Activated gamma-delta T cell treated with Interleukin-2 at 50 U/mL for 16 hours (primary cell): Measurements from ENCODE around the gene STOM.

Experiments used
- DNase-seq: peaks from one replicate; pipeline ENCODE4 v3.0.0-alpha.2; 2020

Gene STOM

DNA sequence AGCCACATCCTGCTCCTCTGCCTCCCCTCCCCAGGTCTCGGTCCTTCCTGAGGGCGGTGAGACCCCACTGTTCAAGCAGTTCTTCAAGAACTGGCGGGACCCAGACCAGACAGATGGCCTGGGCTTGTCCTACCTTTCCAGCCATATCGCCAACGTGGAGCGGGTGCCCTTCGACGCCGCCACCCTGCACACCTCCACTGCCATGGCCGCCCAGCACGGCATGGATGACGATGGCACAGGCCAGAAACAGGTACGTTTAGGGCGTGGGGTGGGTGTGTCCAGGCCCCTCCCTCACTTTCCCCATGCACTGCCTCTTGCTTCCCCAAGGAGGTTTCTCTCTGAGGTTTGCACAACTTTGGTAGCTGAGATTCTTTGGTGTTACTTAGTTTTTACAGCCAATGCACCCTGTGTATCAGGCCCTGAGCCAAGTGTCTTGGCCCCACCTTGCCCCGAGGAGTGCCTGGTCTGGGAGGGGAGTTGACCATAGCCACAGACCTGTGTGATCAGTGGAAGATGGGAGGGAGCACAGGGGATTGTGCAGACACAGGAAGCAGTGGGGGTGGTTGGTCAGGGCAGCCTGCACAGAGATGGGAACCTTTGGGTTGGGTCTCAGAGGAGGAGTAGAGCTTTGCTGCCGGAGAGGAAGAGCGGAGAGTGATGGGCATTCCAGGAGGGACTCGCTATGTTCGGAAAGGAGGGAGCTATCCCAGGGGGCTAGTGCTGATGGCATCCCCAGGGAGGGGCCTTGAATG lies 51.2 kb downstream of the STOM start:
- DNase-seq: no peak

DNA sequence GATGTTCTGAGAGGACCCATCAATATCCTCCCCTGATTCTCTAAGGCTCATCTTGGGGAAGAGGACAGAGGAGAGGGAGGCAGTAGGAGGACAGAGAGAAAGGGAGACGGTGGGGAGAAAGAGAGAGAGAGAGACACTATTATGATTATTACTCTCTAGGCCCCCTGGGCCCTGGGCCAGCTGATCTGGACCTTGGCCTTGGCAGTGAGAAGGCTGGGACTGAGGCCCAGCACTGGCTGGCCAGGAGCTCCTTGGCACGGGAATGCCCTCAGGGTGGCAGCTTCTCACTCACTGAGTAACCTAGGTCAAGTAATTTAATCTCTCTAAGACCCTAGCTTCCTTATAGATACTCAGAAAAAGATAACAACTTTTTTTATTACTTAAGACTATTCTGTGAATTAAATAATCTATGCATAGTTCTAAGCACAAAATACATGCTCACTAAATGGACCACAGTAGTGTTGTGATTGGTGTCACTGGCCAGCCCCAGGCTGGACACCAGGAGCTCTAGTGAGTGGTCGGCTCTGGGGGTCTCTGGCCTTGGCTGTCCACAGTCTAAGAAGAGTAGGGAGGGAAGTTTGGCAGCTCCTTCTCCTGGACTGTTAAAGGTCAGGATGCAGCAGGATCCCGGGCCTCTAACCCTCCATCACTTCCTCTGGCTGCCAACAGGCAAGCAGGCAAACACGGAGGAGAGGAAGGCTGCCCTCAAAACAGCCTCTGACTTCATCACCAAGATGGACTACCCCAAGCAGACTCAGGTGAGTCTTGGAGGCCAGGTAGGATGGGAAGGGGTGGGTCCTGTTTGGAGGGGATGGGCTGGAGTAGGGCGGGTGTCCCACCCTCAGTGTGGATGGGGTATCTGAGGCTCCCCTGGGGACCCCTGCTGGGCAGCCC lies 52.1 kb downstream of the STOM start:
- DNase-seq: no peak

DNA sequence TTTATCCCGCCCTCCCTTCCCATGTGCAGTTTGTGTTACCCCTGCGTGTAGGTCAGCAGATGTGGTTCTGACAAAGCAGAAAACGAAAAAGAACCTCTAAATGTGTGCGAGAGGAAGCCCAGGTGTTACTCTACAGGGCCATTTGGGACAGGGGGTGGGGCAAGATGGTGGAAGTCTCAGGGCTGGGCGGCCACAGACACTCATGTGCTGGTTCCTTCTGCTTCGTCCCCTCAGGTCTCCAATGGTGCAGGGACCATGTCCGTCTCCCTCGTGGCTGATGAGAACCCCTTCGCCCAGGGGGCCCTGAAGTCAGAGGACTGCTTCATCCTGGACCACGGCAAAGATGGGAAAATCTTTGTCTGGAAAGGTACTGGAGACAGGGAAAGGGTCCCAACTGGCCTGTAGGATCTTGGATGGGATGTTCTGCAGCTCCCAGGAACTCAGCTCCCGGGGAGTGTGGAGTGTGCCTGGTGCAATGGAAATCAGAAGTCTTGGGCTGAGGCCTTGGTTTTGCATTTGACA lies 53.1 kb downstream of the STOM start:
- DNase-seq: no peak

DNA sequence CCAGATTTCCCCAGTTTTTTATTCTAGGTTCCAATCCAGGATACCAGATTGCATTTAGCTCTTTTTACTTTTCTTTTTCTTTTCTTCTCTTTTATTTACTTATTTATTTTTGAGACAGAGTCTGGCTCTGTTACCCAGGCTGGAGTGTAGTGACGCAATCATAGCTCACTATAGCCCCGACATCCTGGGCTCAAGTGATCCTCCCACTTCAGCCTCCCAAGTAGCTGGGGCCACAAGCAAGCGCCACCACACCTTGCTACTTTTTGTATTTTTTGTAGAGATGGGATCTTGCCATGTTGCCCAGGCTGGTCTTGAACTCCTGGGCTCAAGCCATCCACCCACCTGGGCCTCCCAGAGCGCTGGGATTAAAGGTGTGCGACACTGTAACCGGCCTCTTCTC lies 53.7 kb downstream of the STOM start:
- DNase-seq: no peak

DNA sequence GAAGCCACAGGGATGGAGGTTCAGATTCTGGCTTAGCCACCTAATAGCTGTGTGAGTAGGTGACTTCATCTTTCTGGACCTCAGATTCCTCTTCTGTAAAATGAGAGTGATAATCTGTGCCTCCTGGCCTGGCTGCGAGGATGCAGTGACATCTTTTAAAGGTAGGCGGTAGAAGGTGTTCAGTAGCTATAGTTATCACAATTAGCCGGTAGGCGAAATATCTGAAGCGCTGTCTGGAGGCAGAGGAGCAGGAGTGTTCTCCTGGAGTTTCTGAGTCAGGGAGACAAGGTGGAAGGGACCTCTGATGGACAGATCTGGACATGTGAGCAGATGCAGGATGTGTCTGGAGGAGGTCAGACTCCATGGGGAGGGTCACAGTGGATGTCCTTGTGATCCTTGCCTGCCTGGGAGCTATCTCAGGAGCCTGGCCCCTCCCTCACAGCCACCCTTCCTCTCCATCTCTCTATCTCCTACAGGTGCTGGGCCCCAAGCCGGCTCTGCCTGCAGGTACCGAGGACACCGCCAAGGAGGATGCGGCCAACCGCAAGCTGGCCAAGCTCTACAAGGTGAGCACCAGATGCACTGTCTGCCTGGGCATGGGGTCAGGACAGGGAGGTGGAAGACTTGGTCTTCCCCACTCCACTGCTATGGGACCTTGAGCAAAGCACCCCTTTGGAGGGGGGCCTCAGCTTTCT lies 56.4 kb downstream of the STOM start:
- DNase-seq: no peak

DNA sequence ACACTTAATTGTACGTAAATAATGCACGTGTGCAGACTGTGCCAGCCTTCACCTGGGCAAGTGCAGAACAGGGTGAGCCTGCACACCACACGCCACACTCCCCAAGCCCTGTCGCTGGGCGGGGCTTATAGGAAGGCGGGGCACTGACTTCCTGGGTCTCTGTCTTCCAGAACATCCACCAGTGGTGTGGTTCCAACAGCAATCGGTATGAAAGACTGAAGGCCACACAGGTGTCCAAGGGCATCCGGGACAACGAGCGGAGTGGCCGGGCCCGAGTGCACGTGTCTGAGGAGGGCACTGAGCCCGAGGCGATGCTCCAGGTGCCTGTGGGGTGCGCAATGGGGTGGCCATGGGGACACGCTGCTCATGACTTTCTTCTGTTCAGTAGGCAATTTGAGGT lies 57.9 kb downstream of the STOM start:
- no peak for DNase-seq

DNA sequence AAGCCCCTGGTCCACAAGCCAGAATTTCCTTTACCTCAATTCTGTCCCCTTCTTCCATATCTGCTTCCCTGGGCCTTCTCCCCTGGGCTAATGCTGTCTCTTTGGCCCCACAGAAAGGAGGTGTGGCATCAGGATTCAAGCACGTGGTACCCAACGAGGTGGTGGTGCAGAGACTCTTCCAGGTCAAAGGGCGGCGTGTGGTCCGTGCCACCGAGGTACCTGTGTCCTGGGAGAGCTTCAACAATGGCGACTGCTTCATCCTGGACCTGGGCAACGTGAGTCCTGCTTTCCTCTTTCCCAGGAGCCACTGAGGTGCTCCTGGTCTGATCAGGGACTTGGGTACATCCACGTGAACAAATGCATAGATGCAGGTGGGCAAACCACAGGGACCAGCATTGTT lies 59.5 kb downstream of the STOM start:
- no peak for DNase-seq

DNA sequence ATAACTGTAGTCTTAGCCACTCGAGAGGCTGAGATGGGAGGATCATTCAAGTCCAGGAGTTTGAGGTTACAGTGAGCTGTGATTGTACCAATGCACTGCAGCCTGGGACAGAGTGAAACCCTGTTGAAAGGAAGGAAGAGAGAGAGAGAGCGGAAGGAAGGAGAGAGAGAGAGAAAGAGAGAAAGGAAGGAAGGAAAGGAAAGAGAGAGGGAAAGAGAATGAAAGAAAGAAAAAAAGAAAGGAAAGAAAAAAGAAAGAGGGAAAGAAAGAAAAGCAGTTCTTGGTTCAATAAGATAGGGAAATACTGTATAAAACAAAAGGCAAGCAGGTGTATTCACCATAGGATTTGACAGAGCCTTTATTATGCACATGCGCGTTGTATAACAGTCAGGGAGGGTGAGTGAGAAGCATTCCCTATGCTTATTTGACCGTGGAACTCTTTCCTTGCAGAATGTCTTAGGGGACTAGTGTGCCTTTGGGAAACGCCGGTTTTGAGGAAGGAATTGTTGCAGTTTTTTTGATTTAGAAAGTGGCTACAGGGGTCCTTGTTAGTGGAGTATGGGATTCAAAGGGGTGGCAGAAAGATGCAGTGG lies 60.1 kb downstream of the STOM start:
- no peak for DNase-seq

DNA sequence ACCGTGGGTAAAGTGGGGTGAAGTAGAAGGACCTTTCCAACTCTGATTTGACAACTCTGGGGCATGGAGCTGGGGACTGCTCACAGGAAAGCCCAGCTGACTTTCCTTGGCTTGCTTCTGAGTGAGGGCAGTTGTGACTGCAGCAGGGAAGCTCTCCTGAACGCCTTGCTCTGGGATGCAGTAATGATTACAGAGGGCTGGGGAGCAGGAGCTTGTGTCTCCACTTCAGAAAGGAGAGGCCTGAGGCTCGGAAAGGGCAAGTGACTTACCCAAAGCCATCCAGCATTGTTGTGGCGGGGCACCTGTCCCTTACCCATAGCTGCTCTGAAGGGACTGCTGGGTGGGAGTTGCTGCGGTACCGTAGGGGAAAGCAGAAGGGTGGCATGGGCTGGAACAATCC lies 60.9 kb downstream of the STOM start:
- no peak for DNase-seq

DNA sequence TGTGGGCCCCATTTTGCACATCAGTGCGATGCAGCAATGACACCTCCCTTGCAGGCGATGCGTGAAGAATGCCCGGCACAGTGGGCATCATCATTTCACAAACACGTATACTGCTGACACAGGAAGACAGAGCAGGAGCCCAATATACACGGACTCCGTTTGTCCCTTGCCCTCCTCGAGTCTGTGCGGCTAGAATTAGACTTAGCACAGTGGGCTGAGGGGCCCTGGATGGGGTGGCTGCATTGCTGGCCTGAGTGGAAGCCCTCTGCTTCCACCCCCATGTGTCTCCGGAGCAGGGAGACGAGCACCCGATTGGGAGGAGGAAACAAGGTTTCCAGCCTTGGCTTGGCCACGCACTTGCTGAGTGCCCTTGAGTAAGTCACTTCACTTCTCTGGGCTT lies 61.3 kb downstream of the STOM start:
- no peak for DNase-seq

DNA sequence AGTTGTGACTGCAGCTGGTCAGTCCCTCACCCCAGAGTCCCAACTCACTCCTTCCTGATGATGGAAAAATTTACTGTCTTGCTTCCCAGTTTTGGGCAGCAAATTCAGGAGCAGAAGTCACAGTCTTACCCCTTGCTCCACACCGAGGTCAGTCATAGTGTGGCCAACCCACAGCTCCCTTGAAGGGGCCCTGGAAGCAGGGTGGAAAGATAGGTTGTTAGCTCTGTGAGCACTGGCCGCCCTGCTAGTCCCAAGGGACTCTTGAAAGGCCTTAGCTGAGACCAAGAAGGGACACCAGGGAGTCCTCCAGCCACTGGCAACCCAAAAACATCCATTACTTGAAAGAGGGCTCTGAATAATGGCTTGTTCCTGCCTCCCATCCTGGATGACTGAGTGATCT lies 62.1 kb downstream of the STOM start:
- DNase-seq: no peak

DNA sequence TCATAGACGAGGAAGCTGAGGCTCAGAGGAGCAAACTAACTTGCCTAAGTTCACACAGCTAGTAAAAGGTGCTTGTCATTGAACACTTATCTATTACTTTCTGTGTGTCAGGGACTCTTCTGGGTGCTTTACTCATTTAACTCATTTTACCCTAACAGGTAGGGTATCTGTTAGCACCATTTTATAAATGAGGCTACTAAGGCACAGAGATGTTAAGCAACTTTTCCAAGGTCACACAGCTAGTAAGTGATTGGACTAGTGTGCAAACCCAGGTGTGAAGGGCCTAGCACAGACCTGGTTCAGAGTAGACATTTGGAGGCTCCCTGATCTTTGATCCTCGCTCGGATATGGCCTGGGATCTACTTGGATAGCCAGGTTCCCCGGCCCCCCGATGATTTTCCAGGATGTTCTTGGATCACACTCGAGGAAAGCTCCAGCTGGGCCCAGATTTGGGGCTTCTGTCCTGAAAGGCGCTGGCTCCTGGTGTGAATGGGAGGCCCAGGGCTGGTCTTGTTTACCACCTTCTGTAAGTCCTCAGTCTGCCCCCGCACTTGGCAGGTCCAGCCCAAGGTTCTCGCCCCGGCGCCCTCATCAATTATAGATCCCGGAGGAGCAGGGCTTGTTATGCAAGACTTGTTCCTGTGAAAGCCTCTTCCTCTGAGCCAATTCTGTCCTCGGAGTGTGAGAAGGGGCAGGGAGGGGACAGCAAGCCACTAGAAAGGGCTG lies 64.6 kb downstream of the STOM start:
- DNase-seq: no peak

DNA sequence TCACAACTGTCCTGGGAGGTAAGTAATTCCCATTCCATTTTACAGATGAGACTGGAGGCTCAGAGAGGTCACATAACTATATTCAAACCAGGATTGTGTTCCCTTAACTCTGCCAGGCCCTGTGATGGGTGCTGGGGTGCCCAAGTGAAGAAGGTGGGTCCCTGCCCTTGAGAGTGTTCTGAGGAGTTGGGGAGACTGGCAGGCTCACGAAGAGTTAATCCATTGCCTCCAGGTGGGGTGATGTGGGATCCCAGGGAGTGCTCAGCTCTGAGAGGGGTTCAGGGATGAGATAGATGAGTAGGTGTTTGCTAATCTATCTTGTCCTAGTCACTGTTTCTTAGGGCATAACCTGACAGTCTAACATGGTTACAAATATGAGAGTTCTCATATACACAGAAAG lies 65.3 kb downstream of the STOM start:
- DNase-seq: no peak

DNA sequence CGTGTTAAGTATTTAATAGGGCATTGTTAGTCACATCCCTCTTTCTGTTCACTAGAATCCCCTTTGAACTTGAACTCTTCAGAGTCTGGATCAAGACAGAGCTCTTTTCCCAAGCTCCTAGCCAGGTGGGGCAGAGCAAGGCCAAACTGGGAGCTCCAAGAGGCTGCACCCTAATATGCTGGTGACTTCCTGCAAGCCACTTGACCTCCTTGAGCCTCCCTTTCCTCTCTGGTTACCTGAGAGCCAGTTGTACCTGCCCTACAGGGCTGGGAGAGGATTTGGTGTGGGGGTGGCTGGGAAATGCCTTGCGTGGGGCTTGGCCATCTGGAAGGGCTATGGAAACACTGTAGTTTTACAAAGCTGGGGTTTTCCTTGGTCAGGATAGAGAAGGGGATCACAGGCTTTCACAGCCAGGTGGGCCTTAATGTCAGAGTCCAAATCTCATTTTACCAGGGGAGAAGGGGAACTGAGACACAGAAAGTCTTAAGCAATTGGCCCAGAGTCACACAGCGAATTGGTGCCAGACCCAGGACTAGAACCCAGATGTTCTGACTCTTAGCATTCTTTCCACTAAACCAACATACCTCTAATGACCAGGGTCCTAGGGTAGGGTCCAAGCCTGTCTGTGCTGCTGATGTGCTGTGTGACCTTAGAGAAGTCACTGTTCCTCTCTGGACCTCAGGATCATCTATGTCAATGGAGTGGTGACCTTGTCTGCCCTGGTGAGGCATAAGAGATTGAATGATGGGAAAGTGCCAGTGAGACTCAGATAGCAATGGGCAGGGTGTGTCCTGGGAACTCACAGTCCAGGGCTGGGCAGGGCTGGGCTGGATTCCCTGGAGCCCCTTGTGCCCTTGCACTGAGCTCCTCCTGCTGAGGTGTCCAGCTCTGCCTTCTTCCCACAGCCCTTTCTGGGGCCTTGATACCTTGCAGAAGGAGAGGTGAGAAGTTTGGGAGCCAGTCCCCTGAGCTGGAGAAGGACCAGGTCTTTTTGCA lies 66.3 kb downstream of the STOM start:
- DNase-seq: no peak

DNA sequence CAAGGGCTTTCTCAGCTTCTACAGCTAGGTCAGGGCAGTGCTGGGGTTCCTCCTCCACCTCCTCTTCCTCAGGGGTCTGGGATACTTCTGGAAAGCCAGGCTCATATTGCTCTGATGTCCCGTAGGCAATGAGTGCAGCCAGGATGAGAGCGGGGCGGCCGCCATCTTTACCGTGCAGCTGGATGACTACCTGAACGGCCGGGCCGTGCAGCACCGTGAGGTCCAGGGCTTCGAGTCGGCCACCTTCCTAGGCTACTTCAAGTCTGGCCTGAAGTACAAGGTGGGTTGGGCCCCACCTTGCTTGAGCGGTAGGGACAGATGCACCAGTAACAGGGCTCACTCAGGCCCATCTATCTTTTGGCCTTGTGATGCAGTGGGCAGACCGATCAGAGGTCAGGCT lies 67.3 kb downstream of the STOM start:
- no peak for DNase-seq

DNA sequence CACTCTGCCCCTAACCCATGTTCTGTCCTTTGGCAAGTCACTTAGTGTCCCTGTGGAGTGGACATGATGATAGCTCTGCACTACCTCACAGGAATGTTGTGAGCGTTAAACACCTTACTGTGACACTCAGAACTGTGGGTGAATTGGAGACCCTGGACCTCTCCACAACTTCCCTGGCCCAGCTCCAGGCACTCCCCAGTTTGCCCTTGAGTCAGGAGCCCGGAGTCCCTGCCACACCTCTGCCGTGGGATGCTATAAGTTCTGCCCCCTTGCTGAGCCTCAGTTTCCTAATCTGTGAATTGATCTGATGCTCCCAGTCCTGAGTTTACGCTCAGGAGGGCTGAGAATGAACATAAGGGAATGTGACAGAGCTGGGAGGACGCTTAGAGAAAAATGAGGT lies 67.7 kb downstream of the STOM start:
- no peak for DNase-seq

DNA sequence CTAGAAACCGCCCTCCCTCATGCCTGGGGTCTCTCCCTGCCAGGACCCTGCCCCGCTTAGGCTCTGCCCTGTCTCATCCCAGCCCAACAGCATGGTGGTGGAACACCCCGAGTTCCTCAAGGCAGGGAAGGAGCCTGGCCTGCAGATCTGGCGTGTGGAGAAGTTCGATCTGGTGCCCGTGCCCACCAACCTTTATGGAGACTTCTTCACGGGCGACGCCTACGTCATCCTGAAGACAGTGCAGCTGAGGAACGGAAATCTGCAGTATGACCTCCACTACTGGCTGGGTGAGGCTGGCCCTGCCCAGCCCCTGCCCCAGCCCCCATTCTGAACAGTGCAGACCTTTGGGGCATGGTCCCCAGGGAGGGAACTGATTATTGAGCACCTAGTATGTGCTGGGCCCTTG lies 68.2 kb downstream of the STOM start:
- no peak for DNase-seq

DNA sequence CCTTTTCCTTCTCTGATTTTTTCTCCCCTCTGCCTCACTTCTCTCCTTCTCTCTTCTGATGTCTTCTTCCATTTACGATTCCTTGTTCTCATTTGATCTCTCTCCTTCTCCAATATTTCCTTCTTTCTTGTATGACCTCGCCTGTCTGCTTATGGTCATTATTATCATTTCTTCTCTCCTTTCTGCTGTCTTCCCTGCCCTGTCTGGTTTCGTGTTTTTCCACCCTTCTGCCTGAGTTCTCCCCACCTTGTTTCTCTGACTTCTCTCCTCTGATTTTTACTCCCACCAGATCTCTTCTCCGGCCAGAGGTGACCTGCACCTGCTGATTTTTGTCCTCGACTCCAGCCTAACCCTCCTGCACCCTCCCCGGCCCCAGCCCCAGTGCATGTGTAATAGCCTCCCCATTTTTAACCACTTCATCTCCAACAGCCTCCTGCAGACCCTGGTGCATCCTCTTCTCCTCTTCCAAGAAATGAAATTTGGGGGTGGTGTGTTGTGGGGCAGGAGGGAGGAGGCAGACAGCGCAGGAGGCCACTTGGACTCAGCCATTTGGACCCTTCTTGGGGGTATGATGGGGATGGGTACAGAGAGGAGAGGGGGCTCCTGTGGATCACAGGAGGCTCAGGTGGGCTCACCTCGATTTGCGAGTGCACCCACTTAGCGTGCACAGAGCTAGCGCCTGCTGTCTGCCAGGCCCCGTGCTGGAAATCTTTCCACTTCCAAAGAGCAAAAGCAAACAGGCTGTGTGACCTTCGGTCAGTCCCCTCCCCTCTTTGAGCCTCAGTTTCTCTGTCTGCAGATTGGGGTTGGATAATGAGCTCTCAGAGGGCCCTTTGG lies 69.5 kb downstream of the STOM start:
- no peak for DNase-seq

DNA sequence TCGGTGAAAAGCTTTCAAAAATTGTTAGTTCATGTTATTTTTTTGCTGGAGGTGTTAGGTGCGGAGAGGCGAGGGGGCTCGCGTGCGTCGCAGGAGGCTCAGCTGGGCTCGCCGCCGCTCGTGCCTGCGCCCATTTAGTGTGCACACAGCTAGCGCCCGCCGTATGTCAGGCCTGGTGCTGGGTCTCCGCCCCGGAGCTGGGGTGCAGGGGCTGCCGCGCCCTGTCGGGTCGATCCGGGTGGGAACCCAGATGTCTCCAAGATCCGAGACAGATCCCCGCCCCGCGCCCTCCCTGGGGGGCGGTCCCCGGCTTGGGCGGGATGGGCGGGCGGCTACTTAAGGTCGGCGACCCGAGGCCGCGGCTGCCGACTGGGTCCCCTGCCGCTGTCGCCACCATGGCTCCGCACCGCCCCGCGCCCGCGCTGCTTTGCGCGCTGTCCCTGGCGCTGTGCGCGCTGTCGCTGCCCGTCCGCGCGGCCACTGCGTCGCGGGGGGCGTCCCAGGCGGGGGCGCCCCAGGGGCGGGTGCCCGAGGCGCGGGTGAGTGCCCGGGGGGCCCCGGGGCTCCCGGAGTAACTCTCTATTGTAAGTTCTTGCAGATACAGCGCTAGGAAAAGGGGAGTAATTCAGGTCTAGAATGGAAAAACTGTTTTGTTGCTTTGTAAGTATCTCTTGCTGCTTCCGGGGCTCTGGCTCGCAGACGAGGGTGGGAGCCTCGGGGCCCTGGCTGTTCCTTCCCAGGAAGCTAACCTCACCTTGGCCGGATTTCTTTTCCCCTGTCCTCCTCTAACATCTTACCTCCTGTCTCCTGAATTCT lies 70.4 kb downstream of the STOM start:
- peak; percentile 23 for DNase-seq
